Neural cell (in vitro differentiated cells): ENCODE results near the gene TAC3. TPM values are rescaled to one million over a fixed set of nuclear protein-coding genes. Genes with fewer than 3 reads are reported as not detected.

Experiments
- H2AFZ ChIP-seq: fragments of 200-600, 300-800 bp; sonication (generic), shearing (Covaris generic); 2 replicates; pipeline ENCODE4 v1.6.0; 2014; ENCODE audit warnings: low read depth, mild to moderate bottlenecking, antibody characterized with exemption, low read length, moderate library complexity
- H3F3A ChIP-seq: fragments of 200-600 bp; shearing (Covaris generic); 2 replicates; pipeline ENCODE4 v1.6.1; 2016; ENCODE audit warnings: mild to moderate bottlenecking, moderate library complexity, mixed read lengths, antibody characterized with exemption, low read length; ENCODE audit not compliant: insufficient read depth, poor library complexity, severe bottlenecking
- H3K27ac ChIP-seq: fragments of 200-600, 300-800 bp; sonication (generic), shearing (Covaris generic); 2 replicates; pipeline ENCODE4 v1.5.1; 2014; ENCODE audit warnings: mild to moderate bottlenecking, low read length, moderate library complexity
- H3K27me3 ChIP-seq: fragments of 300-800, 200-600 bp; sonication (generic), shearing (Covaris generic); 2 replicates; pipeline ENCODE4 v1.6.0; 2014; ENCODE audit warnings: mild to moderate bottlenecking, low read depth, low read length, moderate library complexity; ENCODE audit not compliant: insufficient read depth
- H3K36me3 ChIP-seq: fragments of 300-800, 200-600 bp; sonication (generic), shearing (Covaris generic); 2 replicates; pipeline ENCODE4 v1.5.1; 2014; ENCODE audit warnings: mild to moderate bottlenecking, antibody characterized with exemption, low read length, moderate library complexity; ENCODE audit not compliant: insufficient read depth
- H3K4me2 ChIP-seq: fragments of 300-800, 200-600 bp; sonication (generic), shearing (Covaris generic); 2 replicates; pipeline ENCODE4 v1.6.0; 2014; ENCODE audit warnings: mild to moderate bottlenecking, low read length
- H3K4me3 ChIP-seq: fragments of 300-800, 200-600 bp; sonication (generic), shearing (Covaris generic); 2 replicates; pipeline ENCODE4 v1.5.1; 2014; ENCODE audit warnings: mild to moderate bottlenecking, low read length, moderate library complexity
- H3K79me2 ChIP-seq: fragments of 200-600 bp; shearing (Covaris generic); replicated peaks from 2 replicates; pipeline ENCODE4 v1.6.0; 2014; ENCODE audit warnings: mild to moderate bottlenecking, low read length, moderate library complexity; ENCODE audit not compliant: insufficient read depth
- H3K9ac ChIP-seq: fragments of 300-800, 200-600 bp; sonication (generic), shearing (Covaris generic); 2 replicates; pipeline ENCODE4 v1.6.1; 2016; ENCODE audit warnings: mild to moderate bottlenecking, low read length, mixed read lengths
- H3K9me2 ChIP-seq: fragments of 200-600 bp; shearing (Covaris generic); 2 replicates; pipeline ENCODE4 v1.6.1; 2016; ENCODE audit warnings: mild to moderate bottlenecking, low read length, mixed read lengths; ENCODE audit not compliant: insufficient read depth
- H3K9me3 ChIP-seq: fragments of 200-600, 300-800 bp; sonication (generic), shearing (Covaris generic); 2 replicates; pipeline ENCODE4 v1.6.1; 2016; ENCODE audit warnings: mild to moderate bottlenecking, mixed run types, low read length, moderate library complexity, mixed read lengths
- H4K20me1 ChIP-seq: fragments of 200-600 bp; shearing (Covaris generic); 2 replicates; pipeline ENCODE4 v1.6.1; 2016; ENCODE audit warnings: mild to moderate bottlenecking, mixed run types; ENCODE audit not compliant: insufficient read depth
- CTCF ChIP-seq: fragments of 450-650 bp; IDR thresholded peaks from 2 replicates; pipeline ENCODE4 v1.5.1; 2014; ENCODE audit warnings: antibody characterized with exemption, mild to moderate bottlenecking, moderate library complexity; ENCODE audit not compliant: poor library complexity, severe bottlenecking
- EP300 ChIP-seq: fragments of 450-650 bp; conservative IDR thresholded peaks from 2 replicates; pipeline ENCODE4 v1.6.1; 2014; ENCODE audit warnings: antibody characterized with exemption, mild to moderate bottlenecking, moderate library complexity; ENCODE audit not compliant: poor library complexity, severe bottlenecking
- EZH2 ChIP-seq: fragments of 200-600, 300-800 bp; shearing (Covaris generic), sonication (generic); IDR thresholded peaks from 2 replicates; pipeline ENCODE4 v1.6.1; 2014; ENCODE audit warnings: antibody characterized with exemption, low read length, borderline replicate concordance, mild to moderate bottlenecking; ENCODE audit not compliant: insufficient read depth, poor library complexity, severe bottlenecking
- MXI1 ChIP-seq: fragments of 450-650 bp; conservative IDR thresholded peaks from 2 replicates; pipeline ENCODE4 v1.6.1; 2014; ENCODE audit warnings: antibody characterized with exemption, mild to moderate bottlenecking; ENCODE audit not compliant: poor library complexity, severe bottlenecking
- POLR2AphosphoS5 ChIP-seq: IDR thresholded peaks from 2 replicates; pipeline ENCODE4 v1.6.1; 2012
- RAD21 ChIP-seq: fragments of 450-650 bp; conservative IDR thresholded peaks from 2 replicates; pipeline ENCODE4 v1.6.1; 2014; ENCODE audit warnings: antibody characterized with exemption, mild to moderate bottlenecking, moderate library complexity
- REST ChIP-seq: IDR thresholded peaks from 2 replicates; pipeline ENCODE4 v1.6.1; 2012; ENCODE audit warnings: borderline replicate concordance
- SMC3 ChIP-seq: fragments of 450-650 bp; conservative IDR thresholded peaks from 2 replicates; pipeline ENCODE4 v1.6.1; 2014; ENCODE audit warnings: antibody characterized with exemption, mild to moderate bottlenecking, moderate library complexity; ENCODE audit not compliant: poor library complexity
- TAF1 ChIP-seq: IDR thresholded peaks from 2 replicates; pipeline ENCODE4 v1.6.1; 2012; ENCODE audit warnings: low read depth
- polyA plus RNA-seq: library from polyadenylated mRNA; depleted of rRNA; stranded (reverse); fragments of >200 nt; gene quantifications from 2 replicates; pipeline ENCODE4 v1.2.3, GENCODE V29; 2014

TAC3 gene
- polyA plus RNA-seq, 1 donor from 2014 or later = 2.5 TPM

DNA sequence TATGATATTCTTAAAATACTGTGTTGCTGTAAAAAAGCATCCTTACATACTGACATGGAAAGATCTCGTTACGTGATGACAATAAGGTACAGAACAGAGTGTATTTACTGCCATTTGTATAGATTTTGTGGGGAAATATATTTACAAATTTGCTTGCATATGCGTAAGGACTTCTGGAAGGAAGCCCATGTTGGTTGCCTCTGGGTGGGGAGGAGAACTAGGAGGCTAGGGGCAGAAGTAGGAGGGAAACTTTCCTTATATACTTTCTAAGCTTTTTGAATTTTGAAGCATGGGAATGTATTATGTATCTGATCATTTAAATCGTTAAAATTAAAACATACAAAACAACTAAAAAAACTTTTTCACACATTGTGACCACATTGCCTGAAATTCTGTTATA lies 23.9 kb upstream of the TAC3 start:
- H3K9me3 ChIP-seq = no peaks in the 10 kb centered on the region
- no peaks in the 10 kb centered on the region for H3K27me3 ChIP-seq
- no peak overlapping the region for H3K27ac ChIP-seq
- no peaks in the 10 kb centered on the region for H3F3A ChIP-seq
- H4K20me1 ChIP-seq = no peaks in the 10 kb centered on the region
- H3K9ac ChIP-seq = no peak overlapping the region
- H3K4me2 ChIP-seq = no peak overlapping the region
- H3K4me3 ChIP-seq = no peak overlapping the region
- H3K79me2 ChIP-seq = no peaks in the 10 kb centered on the region
- no peak for TF ChIP-seq REST
- no peak for TF ChIP-seq EP300
- TF ChIP-seq MXI1 = no peak
- TF ChIP-seq CTCF = no peak
- TF ChIP-seq SMC3 = no peak
- TF ChIP-seq RAD21 = no peak
- TF ChIP-seq EZH2 = no peak
- TF ChIP-seq TAF1 = no peak
- no peak for TF ChIP-seq POLR2AphosphoS5
- H2AFZ ChIP-seq = no peak overlapping the region
- H3K36me3 ChIP-seq = no peaks in the 10 kb centered on the region
- H3K9me2 ChIP-seq = no peaks in the 10 kb centered on the region

- no peak overlapping the region for H3K9ac ChIP-seq
- no peaks in the 10 kb centered on the region for H3K9me2 ChIP-seq
- H2AFZ ChIP-seq = no peak overlapping the region
- H4K20me1 ChIP-seq = no peaks in the 10 kb centered on the region
- no peak overlapping the region for H3K27ac ChIP-seq
- no peak overlapping the region for H3K4me3 ChIP-seq
- H3K27me3 ChIP-seq = no peaks in the 10 kb centered on the region
- H3F3A ChIP-seq = no peaks in the 10 kb centered on the region
- H3K4me2 ChIP-seq = no peak overlapping the region
- no peaks in the 10 kb centered on the region for H3K79me2 ChIP-seq
- H3K36me3 ChIP-seq = no peaks in the 10 kb centered on the region
- TF ChIP-seq CTCF = no peak
- TF ChIP-seq TAF1 = no peak
- no peak for TF ChIP-seq SMC3
- no peak for TF ChIP-seq RAD21
- no peak for TF ChIP-seq MXI1
- no peak for TF ChIP-seq EZH2
- no peak for TF ChIP-seq REST
- TF ChIP-seq EP300 = no peak
- TF ChIP-seq POLR2AphosphoS5 = no peak
- no peaks in the 10 kb centered on the region for H3K9me3 ChIP-seq
These were observed 22.9 kb upstream of the TAC3 start for GRCh38 chr12:57039016-57039798.
